Astrocyte of the spinal cord (primary cell): ENCODE results near the gene PRPF8.
A peak's percentile ranks its signal among the peaks of the same experiment; 100 is the strongest.

ENCODE experiments used
- DNase-seq: peaks from one replicate; pipeline ENCODE4 v3.0.0; 2011; ENCODE audit warnings: low read depth, low spot score
- H3K4me3 ChIP-seq: 2 replicates; pipeline ENCODE4 v1.5.1; 2011; ENCODE audit warnings: low read depth, mild to moderate bottlenecking, low read length, moderate library complexity
- in situ Hi-C: cut with HindIII; loops from 2 replicates; pipeline ENCODE4 v1.10.0; 2017; ENCODE audit warnings: low sequenced_read_pairs
- TF ChIP-seq, protein P1 (sequence below): IDR thresholded peaks from 2 replicates; pipeline ENCODE4 v1.5.1; 2012; ENCODE audit warnings: low read depth, mild to moderate bottlenecking, low read length, inconsistent platforms

PRPF8 gene

DNA sequence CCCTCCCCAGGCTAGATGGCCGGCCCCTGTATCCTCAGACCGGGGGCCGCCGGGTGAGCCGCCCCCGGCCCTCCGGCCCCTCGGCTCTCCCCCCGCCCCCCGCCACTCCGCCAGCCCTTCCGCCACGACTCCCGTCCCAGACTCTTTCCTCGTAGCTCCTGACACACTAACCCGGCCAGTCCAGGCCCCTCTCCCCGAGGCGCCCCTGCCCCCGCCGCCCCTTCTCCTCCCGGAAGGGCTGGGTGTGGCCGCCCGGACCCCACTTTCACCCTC is 31.1 kb upstream of the PRPF8 start:
- H3K4me3 ChIP-seq = peak overlapping the region; percentile 93

DNA sequence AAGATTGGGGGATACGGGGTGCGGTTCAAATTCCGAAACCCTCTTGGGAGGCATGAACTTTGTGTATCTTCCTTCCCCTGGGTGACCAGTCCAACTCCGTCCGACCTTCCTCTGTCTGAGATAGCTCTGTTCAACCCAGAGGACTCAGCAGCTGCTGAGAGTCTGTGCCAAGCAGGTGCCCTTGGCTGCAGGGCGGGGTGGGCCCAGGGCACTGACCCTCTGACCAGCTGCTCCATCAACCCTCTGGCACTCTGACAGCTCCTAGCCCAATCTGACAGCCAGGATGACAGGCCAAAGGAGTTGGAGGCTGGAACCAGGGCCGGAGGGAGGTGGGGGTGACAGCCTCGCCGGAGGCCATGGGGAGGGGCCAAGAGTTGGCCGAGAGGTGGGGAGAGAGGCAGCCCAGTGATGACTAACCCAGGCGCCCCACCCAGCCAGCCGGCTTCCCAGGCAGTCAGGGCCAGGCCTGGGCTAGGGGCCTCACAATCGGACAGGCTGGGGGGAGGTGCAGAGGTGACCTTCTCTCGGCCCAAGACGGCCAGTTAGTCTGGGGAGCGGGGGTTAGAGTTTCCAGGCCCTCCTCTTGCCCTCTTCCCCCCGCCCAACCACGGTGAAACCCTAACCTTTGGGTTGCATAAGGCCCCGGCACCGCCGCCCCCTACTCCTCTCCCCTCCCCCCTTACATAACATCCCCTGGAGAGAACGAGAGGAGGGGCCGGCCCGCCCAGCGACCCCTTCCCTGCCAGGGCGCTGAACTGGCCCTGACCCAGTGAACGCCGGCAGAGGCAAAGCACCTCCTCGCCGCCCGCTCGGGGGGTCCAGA is 30.5 kb upstream of the PRPF8 start:
- peak; percentile 91 for DNase-seq
- H3K4me3 ChIP-seq = peak overlapping the region; percentile 93
- TF ChIP-seq, protein P1, sequence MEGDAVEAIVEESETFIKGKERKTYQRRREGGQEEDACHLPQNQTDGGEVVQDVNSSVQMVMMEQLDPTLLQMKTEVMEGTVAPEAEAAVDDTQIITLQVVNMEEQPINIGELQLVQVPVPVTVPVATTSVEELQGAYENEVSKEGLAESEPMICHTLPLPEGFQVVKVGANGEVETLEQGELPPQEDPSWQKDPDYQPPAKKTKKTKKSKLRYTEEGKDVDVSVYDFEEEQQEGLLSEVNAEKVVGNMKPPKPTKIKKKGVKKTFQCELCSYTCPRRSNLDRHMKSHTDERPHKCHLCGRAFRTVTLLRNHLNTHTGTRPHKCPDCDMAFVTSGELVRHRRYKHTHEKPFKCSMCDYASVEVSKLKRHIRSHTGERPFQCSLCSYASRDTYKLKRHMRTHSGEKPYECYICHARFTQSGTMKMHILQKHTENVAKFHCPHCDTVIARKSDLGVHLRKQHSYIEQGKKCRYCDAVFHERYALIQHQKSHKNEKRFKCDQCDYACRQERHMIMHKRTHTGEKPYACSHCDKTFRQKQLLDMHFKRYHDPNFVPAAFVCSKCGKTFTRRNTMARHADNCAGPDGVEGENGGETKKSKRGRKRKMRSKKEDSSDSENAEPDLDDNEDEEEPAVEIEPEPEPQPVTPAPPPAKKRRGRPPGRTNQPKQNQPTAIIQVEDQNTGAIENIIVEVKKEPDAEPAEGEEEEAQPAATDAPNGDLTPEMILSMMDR = no peak
- in situ Hi-C loops = no loop called here

More for the DNA sequence above, 31.1 kb upstream of the PRPF8 start:
- TF ChIP-seq, protein P1 = no peak
- in situ Hi-C loops = no loop called here
- DNase-seq = no peak

- DNase-seq = peak; percentile 98
- TF ChIP-seq, protein P1 = no peak
- H3K4me3 ChIP-seq = peak overlapping the region; percentile 93
- in situ Hi-C loops = no loop called here
Observed at GRCh38 chr17:1714427-1714979, 29.8 kb upstream of the PRPF8 start.

DNA sequence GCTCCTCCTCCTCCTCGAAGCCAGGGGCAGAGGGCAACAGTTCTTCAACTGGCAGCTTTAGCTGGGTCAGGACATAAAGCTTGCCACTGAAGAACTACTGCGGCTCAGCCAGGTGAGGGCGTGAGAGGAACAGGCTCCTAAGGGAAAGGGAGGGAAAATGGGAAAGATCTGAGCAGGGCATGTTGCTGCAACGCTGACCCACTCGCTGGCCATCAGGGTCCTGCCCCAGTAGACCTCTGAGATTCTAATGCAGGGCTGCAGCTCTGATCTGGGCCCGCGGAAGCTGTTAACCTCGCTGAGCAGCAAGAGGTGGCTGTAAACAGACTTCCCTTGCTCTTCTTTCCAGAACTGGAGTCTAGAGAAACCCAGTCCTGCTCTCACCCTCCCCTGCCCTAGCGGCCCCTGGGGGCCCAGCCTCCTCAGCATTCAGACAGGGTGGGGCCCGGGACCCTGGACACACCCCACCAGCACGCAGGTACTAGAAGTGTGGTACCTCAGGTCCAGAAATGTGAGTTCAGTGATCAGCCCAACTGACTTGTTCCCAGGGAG is 29.3 kb upstream of the PRPF8 start:
- DNase-seq = no peak
- TF ChIP-seq, protein P1 = peak; percentile 45
- H3K4me3 ChIP-seq = peak overlapping the region; percentile 93
- in situ Hi-C loops = no loop called here

GRCh38 chr17:1713160-1713877 is 28.7 kb upstream of the PRPF8 start:
- TF ChIP-seq, protein P1 = no peak
- peak overlapping the region; percentile 93 for H3K4me3 ChIP-seq
- no peak for DNase-seq
- in situ Hi-C loops = no loop called here

GRCh38 chr17:1712271-1712670 is 27.6 kb upstream of the PRPF8 start:
- in situ Hi-C loops = no loop called here
- TF ChIP-seq, protein P1 = no peak
- H3K4me3 ChIP-seq = no peak overlapping the region
- no peak for DNase-seq
